GM12878 (cell line): Measurements from ENCODE around the gene RSF1. TPM values are rescaled to one million over a fixed set of nuclear protein-coding genes. Genes with fewer than 3 reads are reported as not detected.

ENCODE experiments used
- ATAC-seq: fragments of 200-7000 bp; cut with Tn5 transposase; 3 replicates; pipeline ENCODE4 v1.9.1; 2020; ENCODE audit warnings: mild to moderate bottlenecking, moderate library complexity
- BruUV-seq: library from RNA; stranded (reverse); fragments of 400-500 nt; replicated peaks from 2 replicates; lab custom pipeline; 2021; lab: Mats Ljungman, UMichigan
- CTCF ChIA-PET: fragments of 300-600 bp; sonication (Branson Sonifier 250); formaldehyde crosslinking; extraction: SDS; loops from one replicate; lab custom pipeline; 2021; ENCODE audit warnings: inconsistent platforms; lab: Yijun Ruan, JAX
- POLR2A ChIA-PET: fragments of 350-600 bp; formaldehyde crosslinking; extraction: SDS; loops from one replicate; lab custom pipeline; 2021; ENCODE audit warnings: inconsistent platforms; lab: Charles Lee
- RAD21 ChIA-PET: fragments of 300-600 bp; sonication (Branson Sonifier 250); formaldehyde crosslinking; loops from one replicate; lab custom pipeline; 2023; ENCODE audit warnings: antibody characterized with exemption; ENCODE audit not compliant: unreplicated experiment; lab: Charles Lee
- SMC1A ChIA-PET: fragments of 300-600 bp; sonication (Branson Sonifier 250); formaldehyde crosslinking; loops from one replicate; lab custom pipeline; 2023; ENCODE audit not compliant: unreplicated experiment, uncharacterized antibody; lab: Charles Lee
- DNase-seq: peaks from one replicate; pipeline ENCODE4 v3.0.0-alpha.2; 2011; ENCODE audit warnings: low read depth, low spot score
- FAIRE-seq: peaks from 3 replicates; lab custom pipeline; 2011; peaks lifted over from hg19 to GRCh38; lab: Jason Lieb, UNC
- H2AFZ ChIP-seq: 2 replicates; pipeline ENCODE4 v1.6.0; 2011; ENCODE audit warnings: low read depth, low read length, control low read depth; ENCODE audit not compliant: control insufficient read depth
- H3K27ac ChIP-seq: 2 replicates; pipeline ENCODE4 v1.5.1; 2011; ENCODE audit warnings: control low read depth; ENCODE audit not compliant: control insufficient read depth, insufficient read depth
- H3K27me3 ChIP-seq, 2 experiments: replicated peaks in 1 of 2; 2 replicates each; pipeline versions ENCODE4 v1.6.0 to v1.6.1; 2011; ENCODE audit warnings: low read length in 1 of 2; ENCODE audit not compliant: control insufficient read depth in 2 of 2, insufficient read depth in 2 of 2
- H3K36me3 ChIP-seq, 2 experiments: 2 replicates each; pipeline ENCODE4 v1.5.1; 2011; ENCODE audit warnings: low read length in 1 of 2; ENCODE audit not compliant: control insufficient read depth in 2 of 2, insufficient read depth in 2 of 2
- H3K4me1 ChIP-seq: 2 replicates; pipeline ENCODE4 v1.6.1; 2011; ENCODE audit warnings: mild to moderate bottlenecking, low read length, moderate library complexity, mixed read lengths; ENCODE audit not compliant: control insufficient read depth, insufficient read depth
- H3K4me2 ChIP-seq: 2 replicates; pipeline ENCODE4 v1.6.0; 2011; ENCODE audit warnings: control low read depth; ENCODE audit not compliant: control insufficient read depth, insufficient read depth
- H3K4me3 ChIP-seq: fragments of 200-600 bp; sonication (generic); 2 replicates; pipeline ENCODE4 v1.5.1; 2016
- H3K79me2 ChIP-seq: 2 replicates; pipeline ENCODE4 v1.6.0; 2011; ENCODE audit warnings: low read length; ENCODE audit not compliant: control insufficient read depth, insufficient read depth
- H3K9ac ChIP-seq: 2 replicates; pipeline ENCODE4 v1.8.0; 2011; ENCODE audit warnings: low read length, control low read depth, mixed read lengths; ENCODE audit not compliant: control insufficient read depth, insufficient read depth
- H3K9me3 ChIP-seq: replicated peaks from 3 replicates; pipeline ENCODE4 v1.5.1; 2011; ENCODE audit warnings: mild to moderate bottlenecking, low read length; ENCODE audit not compliant: control insufficient read depth, insufficient read depth
- H4K20me1 ChIP-seq: 2 replicates; pipeline ENCODE4 v1.6.0; 2011; ENCODE audit not compliant: control insufficient read depth, insufficient read depth
- ASH2L ChIP-seq: fragments of 300-600, 200-600 bp; sonication (generic); IDR thresholded peaks from 2 replicates; pipeline ENCODE4 v1.6.1; 2017; ENCODE audit warnings: low read depth, mild to moderate bottlenecking, borderline replicate concordance
- EED ChIP-seq: sonication (generic); IDR thresholded peaks from 2 replicates; pipeline ENCODE4 v1.6.1; 2016; ENCODE audit warnings: antibody characterized with exemption, low read depth
- FOXK2 ChIP-seq: fragments of 450-650 bp; IDR thresholded peaks from 2 replicates; pipeline ENCODE4 v1.6.1; 2017; ENCODE audit warnings: mild to moderate bottlenecking, moderate library complexity
- HDGF ChIP-seq: fragments of 450-650 bp; IDR thresholded peaks from 2 replicates; pipeline ENCODE4 v1.6.1; 2016; ENCODE audit warnings: antibody characterized with exemption
- NBN ChIP-seq: fragments of 450-650 bp; IDR thresholded peaks from 2 replicates; pipeline ENCODE4 v1.6.1; 2016
- POLR2AphosphoS5 ChIP-seq: IDR thresholded peaks from 2 replicates; pipeline ENCODE4 v1.6.1; 2011; ENCODE audit warnings: mild to moderate bottlenecking, low read length, inconsistent platforms
- RFX5 ChIP-seq: IDR thresholded peaks from 2 replicates; pipeline ENCODE4 v1.6.1; 2011; ENCODE audit warnings: low read depth, low read length, improper control_type of control experiment
- SPI1 ChIP-seq: IDR thresholded peaks from 2 replicates; pipeline ENCODE4 v1.6.1; 2011; ENCODE audit warnings: low read depth, mild to moderate bottlenecking, low read length, moderate library complexity, borderline replicate concordance; ENCODE audit not compliant: insufficient read depth
- SREBF2 ChIP-seq: IDR thresholded peaks from 2 replicates; pipeline ENCODE4 v1.6.1; 2012; ENCODE audit warnings: mild to moderate bottlenecking, low read length
- SUZ12 ChIP-seq: fragments of 200-600 bp; sonication (generic); IDR thresholded peaks from one replicate; pipeline ENCODE4 v1.6.1; 2018; ENCODE audit warnings: antibody characterized with exemption, mild to moderate bottlenecking; ENCODE audit not compliant: unreplicated experiment
- TCF7 ChIP-seq: IDR thresholded peaks from 2 replicates; pipeline ENCODE4 v1.6.1; 2014; ENCODE audit warnings: antibody characterized with exemption, borderline replicate concordance
- WGBS: methylation state at CpG from one replicate; pipeline ENCODE4 v1.1.6; 2016; ENCODE audit warnings: low lambda C conversion rate; ENCODE audit not compliant: insufficient replicate concordance, insufficient coverage; ENCODE audit errors: missing lambda C conversion rate; 5-methylcytosine and 5-hydroxymethylcytosine counted together
- in situ Hi-C: fragments of 300-500 bp; cut with MboI; formaldehyde crosslinking; loops from 9 replicates; pipeline ENCODE4 v1.14.3; 2018; ENCODE audit warnings: mixed read lengths
- intact Hi-C: fragments of 100-400 bp; cut with micrococcal nuclease; formaldehyde crosslinking; loops from one replicate; pipeline ENCODE4 v1.14.2; 2022; ENCODE audit not compliant: unreplicated experiment
- polyA plus RNA-seq, 11 experiments: library from polyadenylated mRNA; depleted of rRNA in 4 of 11; unstranded in 6 of 11; stranded (reverse) in 5 of 11; fragments of >200 nt; fragmentation: Nextera tagmentation in 4 of 11; fragmentation: Illumina TruSeq in 1 of 11; extraction: Ambion mirVana in 4 of 11; extraction: Trizol in 1 of 11; gene quantifications; 1 replicate in 1 of 11; 2 replicates in 10 of 11; pipeline versions ENCODE4 v1.2.1 to v1.2.3, GENCODE V29; 2011 to 2016; ENCODE audit warnings: inconsistent platforms in 2 of 11, missing spikeins in 2 of 11, low read depth in 1 of 11
- total RNA-seq, 4 experiments: library from RNA; depleted of rRNA in 3 of 4; stranded (reverse); fragments of >200 nt in 3 of 4; fragmentation: Illumina TruSeq in 1 of 4; extraction: Trizol in 1 of 4; gene quantifications; 2 replicates each; pipeline versions ENCODE4 v1.2.1 to v1.2.3, GENCODE V29; 2013 to 2021
- TF ChIP-seq, protein P1 (sequence below): fragments of 450-650 bp; formaldehyde crosslinking; IDR thresholded peaks from 2 replicates; pipeline ENCODE4 v1.4.0; 2020; ENCODE audit warnings: mild to moderate bottlenecking, moderate library complexity
- TF ChIP-seq, protein P2 (sequence below): fragments of 450-650 bp; IDR thresholded peaks from 2 replicates; pipeline ENCODE4 v1.6.1; 2016; ENCODE audit warnings: mild to moderate bottlenecking

Gene RSF1
- total and polyA plus RNA-seq, 10 of the 15 experiments (the other 5 are each of a cell fraction or from before 2014, with no cell fraction given), result 9.0 to 45.3 (median 30.0) TPM

DNA sequence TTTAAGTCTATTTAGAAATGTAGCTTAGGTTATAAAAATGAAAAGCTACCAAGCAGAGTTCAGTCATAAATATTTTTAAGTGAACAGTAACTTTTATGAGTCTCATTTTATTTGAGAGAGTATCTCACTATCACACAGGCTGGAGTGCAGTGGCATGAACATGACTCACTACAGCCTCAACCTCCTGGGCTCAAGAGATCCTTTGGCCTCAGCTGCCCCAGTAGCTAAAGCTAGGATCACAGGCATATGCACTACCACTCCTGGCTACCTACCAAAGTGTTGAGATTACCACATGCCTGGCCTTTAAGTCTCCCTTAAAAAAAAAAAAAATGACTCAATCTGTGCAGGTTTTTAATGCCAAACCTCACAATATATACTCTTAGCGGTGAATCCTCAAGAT is 148.3 kb downstream of the RSF1 start:
- Histone ChIP-seq H2AFZ (no peak overlapping the region), H3K79me2 (no peaks in the 10 kb centered on the region), H3K9ac (no peak overlapping the region), H4K20me1 (no peaks in the 10 kb centered on the region), H3K27me3 (no peaks in the 10 kb centered on the region), H3K9me3 (no peaks in the 10 kb centered on the region), H3K27ac (no peak overlapping the region), H3K4me2 (no peak overlapping the region), H3K4me3 (no peak overlapping the region), H3K4me1 (no peaks in the 10 kb centered on the region), H3K36me3 (peaks cover 3 to 14% of the 10 kb centered on the region in 2 experiments; a peak in 3 of 4 replicates)
- SMC1A ChIA-PET, result interaction anchor here (0.6 kb wide), 1 partner anchor 19 kb away, joined by 3 read pairs; no protein-coding TSS in a partner anchor
- RAD21 ChIA-PET, result no interaction called here
- TF ChIP-seq SUZ12, result no peak
- TF ChIP-seq, protein P1, sequence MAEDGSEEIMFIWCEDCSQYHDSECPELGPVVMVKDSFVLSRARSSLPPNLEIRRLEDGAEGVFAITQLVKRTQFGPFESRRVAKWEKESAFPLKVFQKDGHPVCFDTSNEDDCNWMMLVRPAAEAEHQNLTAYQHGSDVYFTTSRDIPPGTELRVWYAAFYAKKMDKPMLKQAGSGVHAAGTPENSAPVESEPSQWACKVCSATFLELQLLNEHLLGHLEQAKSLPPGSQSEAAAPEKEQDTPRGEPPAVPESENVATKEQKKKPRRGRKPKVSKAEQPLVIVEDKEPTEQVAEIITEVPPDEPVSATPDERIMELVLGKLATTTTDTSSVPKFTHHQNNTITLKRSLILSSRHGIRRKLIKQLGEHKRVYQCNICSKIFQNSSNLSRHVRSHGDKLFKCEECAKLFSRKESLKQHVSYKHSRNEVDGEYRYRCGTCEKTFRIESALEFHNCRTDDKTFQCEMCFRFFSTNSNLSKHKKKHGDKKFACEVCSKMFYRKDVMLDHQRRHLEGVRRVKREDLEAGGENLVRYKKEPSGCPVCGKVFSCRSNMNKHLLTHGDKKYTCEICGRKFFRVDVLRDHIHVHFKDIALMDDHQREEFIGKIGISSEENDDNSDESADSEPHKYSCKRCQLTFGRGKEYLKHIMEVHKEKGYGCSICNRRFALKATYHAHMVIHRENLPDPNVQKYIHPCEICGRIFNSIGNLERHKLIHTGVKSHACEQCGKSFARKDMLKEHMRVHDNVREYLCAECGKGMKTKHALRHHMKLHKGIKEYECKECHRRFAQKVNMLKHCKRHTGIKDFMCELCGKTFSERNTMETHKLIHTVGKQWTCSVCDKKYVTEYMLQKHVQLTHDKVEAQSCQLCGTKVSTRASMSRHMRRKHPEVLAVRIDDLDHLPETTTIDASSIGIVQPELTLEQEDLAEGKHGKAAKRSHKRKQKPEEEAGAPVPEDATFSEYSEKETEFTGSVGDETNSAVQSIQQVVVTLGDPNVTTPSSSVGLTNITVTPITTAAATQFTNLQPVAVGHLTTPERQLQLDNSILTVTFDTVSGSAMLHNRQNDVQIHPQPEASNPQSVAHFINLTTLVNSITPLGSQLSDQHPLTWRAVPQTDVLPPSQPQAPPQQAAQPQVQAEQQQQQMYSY, result no peak
- TF ChIP-seq HDGF, result no peak
- TF ChIP-seq POLR2AphosphoS5, result no peak
- TF ChIP-seq ASH2L, result no peak
- no peak for TF ChIP-seq SREBF2
- no peak for TF ChIP-seq FOXK2
- TF ChIP-seq TCF7, result no peak
- TF ChIP-seq, protein P2, sequence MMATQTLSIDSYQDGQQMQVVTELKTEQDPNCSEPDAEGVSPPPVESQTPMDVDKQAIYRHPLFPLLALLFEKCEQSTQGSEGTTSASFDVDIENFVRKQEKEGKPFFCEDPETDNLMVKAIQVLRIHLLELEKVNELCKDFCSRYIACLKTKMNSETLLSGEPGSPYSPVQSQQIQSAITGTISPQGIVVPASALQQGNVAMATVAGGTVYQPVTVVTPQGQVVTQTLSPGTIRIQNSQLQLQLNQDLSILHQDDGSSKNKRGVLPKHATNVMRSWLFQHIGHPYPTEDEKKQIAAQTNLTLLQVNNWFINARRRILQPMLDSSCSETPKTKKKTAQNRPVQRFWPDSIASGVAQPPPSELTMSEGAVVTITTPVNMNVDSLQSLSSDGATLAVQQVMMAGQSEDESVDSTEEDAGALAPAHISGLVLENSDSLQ, result no peak
- no peak for TF ChIP-seq EED
- no peak for TF ChIP-seq RFX5
- no peak for TF ChIP-seq NBN
- TF ChIP-seq SPI1, result no peak
- ATAC-seq, result no peak
- intact Hi-C loops (no loop called here), in situ Hi-C loops (no loop called here)
- no TSS peak for BruUV-seq
- DNase-seq, result no peak
- FAIRE-seq, result no peak
- POLR2A ChIA-PET, result interaction anchor here (0.7 kb wide), 1 partner anchor 17 kb away, joined by 3 read pairs; no protein-coding TSS in a partner anchor
- CTCF ChIA-PET, result interaction anchor here (0.9 kb wide), 1 partner anchor 33 kb away, joined by 3 read pairs; no protein-coding TSS in a partner anchor
- WGBS, result 100% methylated on average over 1 of the region's 1 CpG
